Mucosa of descending colon (tissue), 3 donors: ENCODE results near the gene FXYD1. TPM values are rescaled to one million over a fixed set of nuclear protein-coding genes. Genes with fewer than 3 reads are reported as not detected.

Experiments
- ATAC-seq: fragments of 200-7000 bp; cut with Tn5 transposase; one replicate; pipeline ENCODE4 v1.9.1; 2020; ENCODE audit warnings: mild to moderate bottlenecking, moderate library complexity
- DNase-seq, 3 donors: peaks; one replicate each; pipeline ENCODE4 v3.0.0-alpha.2; 2020
- H3K36me3 ChIP-seq: fragments of 200-600 bp; one replicate; pipeline ENCODE4 v1.8.0; 2021; ENCODE audit warnings: low read depth, mild to moderate bottlenecking
- H3K4me1 ChIP-seq: fragments of 200-600 bp; one replicate; pipeline ENCODE4 v1.8.0; 2021; ENCODE audit warnings: low read depth, mild to moderate bottlenecking
- H3K4me3 ChIP-seq: fragments of 200-600 bp; one replicate; pipeline ENCODE4 v1.8.0; 2021; ENCODE audit warnings: mild to moderate bottlenecking
- H3K9me3 ChIP-seq: fragments of 200-600 bp; one replicate; pipeline ENCODE4 v1.8.0; 2021; ENCODE audit warnings: mild to moderate bottlenecking
- intact Hi-C, 2 donors: fragments of 100-400 bp; cut with DNase I in 1 of 2; cut with micrococcal nuclease in 1 of 2; formaldehyde crosslinking; loops; one replicate each; pipeline versions ENCODE4 v1.11.0 to v1.11.1; 2022; cut with DNase I, micrococcal nuclease
- total RNA-seq, 3 donors: library from RNA; stranded (reverse); fragmentation: NEBNext Ultra II Directional in 2 of 3; extraction: Animal tissue kit (Norgen Biotek cat#: 25700) in 2 of 3; gene quantifications; one replicate each; pipeline versions ENCODE4 v1.2.1 to v1.2.4, GENCODE V29; 2021 to 2023
- TF ChIP-seq, protein P1 (sequence below): fragments of 200-600 bp; IDR thresholded peaks from one replicate; pipeline ENCODE4 v1.8.0; 2022; ENCODE audit warnings: antibody characterized with exemption, mild to moderate bottlenecking
- donor health status: DM: no; HTN: no; CAD: no; lungs with moderate emphysema.
- donor health status: DM: no; HTN: no; CAD: no.
- donor health status: DM: no; HTN: yes; CAD: no.

The FXYD1 gene
- total RNA-seq, 3 donors from 2014 or later = 13.3 to 71.0 (median 15.4) TPM

DNA sequence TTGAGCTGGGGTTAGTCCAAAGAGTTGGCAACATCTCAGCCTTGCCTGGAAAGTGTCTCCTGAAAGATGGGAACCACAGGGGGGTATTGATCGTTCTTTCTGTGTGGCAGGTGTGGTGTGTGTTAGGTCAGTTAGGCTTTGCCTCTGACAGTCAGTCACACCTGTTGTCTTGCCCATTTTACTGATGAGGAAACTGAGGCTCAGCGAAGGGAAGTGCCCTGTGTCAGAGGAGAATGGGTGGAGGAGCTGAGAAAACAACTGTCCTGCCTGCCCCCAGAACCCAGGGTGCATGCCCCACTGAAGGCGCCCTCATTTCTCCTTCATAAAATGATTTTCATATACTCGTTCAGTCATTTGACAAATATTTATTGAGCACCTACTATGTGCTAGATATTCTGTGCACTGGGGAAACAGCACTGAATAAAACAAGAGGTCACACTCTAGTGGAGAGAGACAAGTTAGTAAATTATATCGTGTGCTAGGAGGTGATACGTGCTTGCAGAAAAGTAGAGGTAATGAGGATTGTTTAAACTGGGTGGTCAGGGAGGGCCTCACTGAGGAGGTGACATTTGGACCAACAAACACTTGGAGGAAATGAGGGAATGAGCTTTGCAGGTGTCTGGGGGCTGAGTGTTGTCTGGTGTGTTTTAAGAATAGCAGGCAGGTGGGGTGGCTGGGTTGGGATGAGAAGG, 17.5 kb downstream of the FXYD1 start:
- H3K36me3 ChIP-seq = no peaks in the 10 kb centered on the region
- H3K4me3 ChIP-seq = no peak overlapping the region
- no peaks in the 10 kb centered on the region for H3K9me3 ChIP-seq
- no peak for DNase-seq
- H3K4me1 ChIP-seq = no peaks in the 10 kb centered on the region
- intact Hi-C loops = no loop called here
- no peak for ATAC-seq
- TF ChIP-seq, protein P1, sequence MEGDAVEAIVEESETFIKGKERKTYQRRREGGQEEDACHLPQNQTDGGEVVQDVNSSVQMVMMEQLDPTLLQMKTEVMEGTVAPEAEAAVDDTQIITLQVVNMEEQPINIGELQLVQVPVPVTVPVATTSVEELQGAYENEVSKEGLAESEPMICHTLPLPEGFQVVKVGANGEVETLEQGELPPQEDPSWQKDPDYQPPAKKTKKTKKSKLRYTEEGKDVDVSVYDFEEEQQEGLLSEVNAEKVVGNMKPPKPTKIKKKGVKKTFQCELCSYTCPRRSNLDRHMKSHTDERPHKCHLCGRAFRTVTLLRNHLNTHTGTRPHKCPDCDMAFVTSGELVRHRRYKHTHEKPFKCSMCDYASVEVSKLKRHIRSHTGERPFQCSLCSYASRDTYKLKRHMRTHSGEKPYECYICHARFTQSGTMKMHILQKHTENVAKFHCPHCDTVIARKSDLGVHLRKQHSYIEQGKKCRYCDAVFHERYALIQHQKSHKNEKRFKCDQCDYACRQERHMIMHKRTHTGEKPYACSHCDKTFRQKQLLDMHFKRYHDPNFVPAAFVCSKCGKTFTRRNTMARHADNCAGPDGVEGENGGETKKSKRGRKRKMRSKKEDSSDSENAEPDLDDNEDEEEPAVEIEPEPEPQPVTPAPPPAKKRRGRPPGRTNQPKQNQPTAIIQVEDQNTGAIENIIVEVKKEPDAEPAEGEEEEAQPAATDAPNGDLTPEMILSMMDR = no peak

DNA sequence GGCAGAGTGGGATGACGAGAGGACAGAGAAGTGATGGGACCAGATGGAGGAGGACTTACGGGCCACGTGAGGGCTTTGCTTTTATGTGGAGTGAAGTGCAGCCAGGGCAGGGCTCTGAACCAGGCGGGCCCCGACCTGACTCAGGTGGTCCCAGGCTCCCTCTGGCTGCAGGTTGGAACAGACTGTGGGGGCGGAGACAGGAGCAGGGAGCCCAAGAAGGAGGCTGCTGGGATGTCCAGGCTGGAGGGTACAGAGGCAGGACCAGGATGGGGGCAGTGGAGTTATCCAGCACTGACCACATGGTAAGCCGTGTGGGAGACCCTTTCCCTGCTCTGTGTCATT, 18.0 kb downstream of the FXYD1 start:
- TF ChIP-seq, protein P1 = no peak
- ATAC-seq (no peak), DNase-seq (no peak)
- H3K4me3 ChIP-seq = no peak overlapping the region
- intact Hi-C loops = no loop called here
- no peaks in the 10 kb centered on the region for H3K9me3 ChIP-seq
- no peaks in the 10 kb centered on the region for H3K4me1 ChIP-seq
- H3K36me3 ChIP-seq = no peaks in the 10 kb centered on the region

DNA sequence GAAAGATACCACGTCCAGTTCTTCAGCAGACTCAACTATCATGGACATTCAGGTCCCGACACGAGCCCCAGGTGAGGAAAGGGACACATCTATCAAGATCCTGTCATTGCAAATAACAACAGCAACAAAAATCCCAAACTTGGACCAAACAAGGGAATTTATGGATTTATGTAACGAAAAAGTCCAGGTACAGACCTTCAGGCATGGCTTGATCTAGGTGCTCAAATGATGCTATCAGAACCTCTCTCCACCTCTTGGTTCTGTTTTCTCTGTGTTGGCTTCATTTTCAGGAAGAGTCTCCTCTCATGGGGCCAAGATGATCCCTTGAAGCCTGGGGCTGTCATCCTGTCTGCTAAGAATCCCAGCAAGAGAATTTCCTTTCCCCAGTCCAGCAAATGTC, 18.8 kb downstream of the FXYD1 start:
- no peaks in the 10 kb centered on the region for H3K36me3 ChIP-seq
- H3K9me3 ChIP-seq = no peaks in the 10 kb centered on the region
- TF ChIP-seq, protein P1 = no peak
- DNase-seq = no peak
- no peaks in the 10 kb centered on the region for H3K4me1 ChIP-seq
- ATAC-seq = no peak
- H3K4me3 ChIP-seq = no peak overlapping the region
- intact Hi-C loops = no loop called here

DNA sequence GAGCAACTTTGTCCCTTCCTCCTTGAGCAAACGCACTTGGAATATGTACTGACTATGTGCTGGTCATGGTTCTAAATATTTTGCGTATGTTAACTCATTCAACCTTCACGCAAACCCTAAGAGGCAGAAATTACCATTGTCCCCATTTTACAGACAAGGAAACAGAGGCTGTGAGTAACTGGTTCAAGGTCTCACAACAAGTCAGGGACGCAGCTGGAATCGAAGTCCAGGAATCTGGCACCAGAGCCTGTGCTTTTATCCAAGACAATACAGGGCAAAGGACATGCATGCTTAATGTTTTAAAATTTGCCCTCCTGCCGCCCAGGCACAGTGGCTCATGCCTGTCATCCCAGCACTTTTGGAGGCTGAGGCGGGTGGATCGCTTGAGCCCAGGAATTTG, 21.0 kb downstream of the FXYD1 start:
- Histone ChIP-seq H3K4me1 (no peaks in the 10 kb centered on the region), H3K4me3 (no peak overlapping the region), H3K9me3 (peaks cover 7% of the 10 kb centered on the region), H3K36me3 (no peaks in the 10 kb centered on the region)
- TF ChIP-seq, protein P1 = no peak
- intact Hi-C loops = no loop called here
- DNase-seq = no peak
- ATAC-seq = no peak

DNA sequence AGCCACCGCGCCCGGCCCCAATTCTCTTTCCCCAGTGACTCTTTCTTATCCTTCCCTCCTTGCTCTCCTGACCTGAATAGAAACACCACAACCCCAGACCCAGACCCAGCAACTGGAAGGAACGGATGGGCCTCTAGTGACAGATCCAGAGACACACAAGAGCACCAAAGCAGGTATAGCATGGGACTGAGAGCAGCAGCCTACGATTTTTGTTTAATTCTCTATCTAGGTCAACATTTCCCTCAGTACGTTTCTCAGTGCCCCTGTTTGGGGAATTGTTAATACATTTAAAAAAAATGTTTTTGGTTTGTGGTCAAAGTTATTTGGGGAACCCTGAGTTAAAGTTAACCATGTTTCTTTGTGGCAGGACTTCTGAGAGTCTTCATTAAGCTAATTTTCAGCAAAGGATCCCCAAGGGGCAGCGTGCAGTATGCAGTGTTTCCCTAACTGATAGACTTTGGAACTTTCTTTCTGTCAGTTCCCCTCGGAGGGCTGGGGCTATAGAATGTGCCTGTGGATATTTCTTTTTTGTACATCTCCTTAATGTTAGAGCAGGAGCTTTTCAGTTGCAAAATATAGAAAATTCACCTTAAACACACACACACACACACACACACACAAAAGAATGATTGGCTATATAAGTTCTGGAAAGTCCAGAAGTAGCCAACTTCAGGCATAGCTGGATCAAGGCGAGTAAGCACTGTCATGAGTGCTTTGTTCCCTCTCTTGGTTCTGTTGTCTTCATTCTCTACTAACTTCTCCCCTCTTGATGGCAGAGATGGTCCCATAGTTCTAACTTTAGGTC, 22.2 kb downstream of the FXYD1 start:
- Histone ChIP-seq H3K36me3 (no peaks in the 10 kb centered on the region), H3K4me1 (no peaks in the 10 kb centered on the region), H3K4me3 (no peak overlapping the region), H3K9me3 (peaks cover 7% of the 10 kb centered on the region)
- intact Hi-C loops = no loop called here
- TF ChIP-seq, protein P1 = no peak
- DNase-seq (no peak), ATAC-seq (no peak)
